Measurements from ENCODE around the gene THSD4. TPM values are rescaled to one million over a fixed set of nuclear protein-coding genes. Genes with fewer than 3 reads are reported as not detected.

Gene THSD4
- polyA plus RNA-seq, 1 experiment, result 18.8 TPM

DNA sequence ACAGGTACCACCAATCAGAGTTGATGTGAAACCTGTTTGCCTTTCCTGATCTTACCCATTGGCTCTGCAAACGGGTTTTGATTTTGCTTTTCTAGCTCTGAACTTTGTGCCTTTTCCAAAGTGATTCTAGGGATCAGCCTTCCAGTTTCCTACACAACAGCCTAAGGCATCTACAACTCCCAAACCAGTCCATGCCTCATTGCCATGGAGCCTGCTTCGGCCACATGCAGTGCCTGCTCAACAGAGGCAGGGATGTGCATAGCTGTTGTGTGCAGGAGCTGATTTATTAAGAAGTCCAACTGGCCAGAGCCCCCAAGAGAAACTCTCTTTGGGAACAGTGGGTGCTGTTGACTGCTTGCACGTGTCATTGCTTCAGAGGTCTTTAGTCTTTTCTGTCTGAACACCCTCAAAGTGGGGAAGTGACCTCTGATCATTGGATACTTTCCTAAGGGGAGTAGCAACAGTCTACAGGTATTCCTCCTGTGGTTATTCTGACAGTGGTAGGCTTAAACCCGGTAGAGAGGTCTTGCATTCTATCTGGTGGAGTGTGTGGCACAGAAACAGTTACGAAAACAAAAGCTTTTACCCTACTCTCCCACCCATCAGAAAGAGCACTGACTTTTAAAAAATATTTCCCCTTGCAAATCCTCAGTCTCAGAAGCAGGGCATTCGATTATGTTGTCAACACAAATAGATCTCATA lies 36.6 kb upstream of the THSD4 start:
- no peak for DNase-seq (ENCODE audit: low read depth)
- TF ChIP-seq, protein P1, sequence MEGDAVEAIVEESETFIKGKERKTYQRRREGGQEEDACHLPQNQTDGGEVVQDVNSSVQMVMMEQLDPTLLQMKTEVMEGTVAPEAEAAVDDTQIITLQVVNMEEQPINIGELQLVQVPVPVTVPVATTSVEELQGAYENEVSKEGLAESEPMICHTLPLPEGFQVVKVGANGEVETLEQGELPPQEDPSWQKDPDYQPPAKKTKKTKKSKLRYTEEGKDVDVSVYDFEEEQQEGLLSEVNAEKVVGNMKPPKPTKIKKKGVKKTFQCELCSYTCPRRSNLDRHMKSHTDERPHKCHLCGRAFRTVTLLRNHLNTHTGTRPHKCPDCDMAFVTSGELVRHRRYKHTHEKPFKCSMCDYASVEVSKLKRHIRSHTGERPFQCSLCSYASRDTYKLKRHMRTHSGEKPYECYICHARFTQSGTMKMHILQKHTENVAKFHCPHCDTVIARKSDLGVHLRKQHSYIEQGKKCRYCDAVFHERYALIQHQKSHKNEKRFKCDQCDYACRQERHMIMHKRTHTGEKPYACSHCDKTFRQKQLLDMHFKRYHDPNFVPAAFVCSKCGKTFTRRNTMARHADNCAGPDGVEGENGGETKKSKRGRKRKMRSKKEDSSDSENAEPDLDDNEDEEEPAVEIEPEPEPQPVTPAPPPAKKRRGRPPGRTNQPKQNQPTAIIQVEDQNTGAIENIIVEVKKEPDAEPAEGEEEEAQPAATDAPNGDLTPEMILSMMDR (IDR thresholded peaks at IDR 0.05; ENCODE audit: insufficient read depth, low read depth, low read length), result no peak
- Histone ChIP-seq H3K27me3 (ENCODE audit: control insufficient read depth, insufficient read depth, low read length) (no peaks in the 10 kb centered on the region), H3K4me3 (ENCODE audit: low read depth, low read length) (no peak overlapping the region), H3K36me3 (ENCODE audit: control insufficient read depth, insufficient read depth, low read length) (no peaks in the 10 kb centered on the region)
- ChIA-PET CTCF (interaction anchor here (1.2 kb wide), 1 partner anchor 30 kb away, joined by 3 read pairs; no protein-coding TSS in a partner anchor), POLR2A (interaction anchor here (0.6 kb wide), 1 partner anchor 30 kb away, joined by 24 read pairs; no protein-coding TSS in a partner anchor)

DNA sequence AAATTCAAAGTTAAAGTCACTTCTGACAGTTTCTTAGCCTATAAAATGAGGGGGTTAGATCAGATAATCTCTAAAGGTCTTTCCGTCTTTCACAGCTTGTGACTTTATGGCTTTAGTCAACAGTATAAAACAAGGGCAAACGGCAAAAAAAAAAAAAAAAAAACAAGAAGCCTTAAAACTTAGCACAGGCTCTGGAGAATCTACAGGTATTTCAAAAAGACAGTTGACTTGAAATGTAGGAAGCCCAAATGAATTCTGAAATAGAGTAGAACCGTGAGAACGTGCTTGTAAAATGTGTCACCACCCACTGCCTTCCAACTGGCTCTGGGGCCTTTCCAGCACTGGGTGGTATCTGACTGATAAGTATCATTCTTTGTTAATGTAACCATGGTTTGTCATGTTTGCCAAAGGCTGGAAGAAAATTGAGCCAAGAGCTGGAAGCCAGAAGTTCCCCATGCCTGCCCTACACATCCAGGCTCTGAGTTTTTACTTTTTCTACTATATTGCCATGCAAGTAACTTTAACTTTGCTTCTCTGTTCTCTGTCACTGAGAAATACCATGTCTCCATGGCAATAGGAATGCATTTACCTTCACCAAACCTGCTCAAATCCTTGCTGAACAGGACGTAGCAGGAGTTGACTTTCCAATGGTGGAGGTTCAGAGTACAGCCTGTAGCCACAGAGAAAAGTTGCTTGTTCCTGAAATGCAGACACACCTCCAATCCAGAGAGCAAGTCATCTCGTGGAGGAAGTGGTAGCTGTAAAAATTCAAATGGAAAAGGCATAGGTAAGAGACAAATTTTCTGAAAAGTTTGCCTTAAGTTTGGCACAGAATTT lies 35.8 kb upstream of the THSD4 start:
- ChIA-PET POLR2A (interaction anchor here (0.6 kb wide), 1 partner anchor 30 kb away, joined by 24 read pairs; no protein-coding TSS in a partner anchor), CTCF (interaction anchor here (1.6 kb wide), 1 partner anchor 30 kb away, joined by 5 read pairs; no protein-coding TSS in a partner anchor)
- DNase-seq (ENCODE audit: low read depth), result peak; percentile 79

DNA sequence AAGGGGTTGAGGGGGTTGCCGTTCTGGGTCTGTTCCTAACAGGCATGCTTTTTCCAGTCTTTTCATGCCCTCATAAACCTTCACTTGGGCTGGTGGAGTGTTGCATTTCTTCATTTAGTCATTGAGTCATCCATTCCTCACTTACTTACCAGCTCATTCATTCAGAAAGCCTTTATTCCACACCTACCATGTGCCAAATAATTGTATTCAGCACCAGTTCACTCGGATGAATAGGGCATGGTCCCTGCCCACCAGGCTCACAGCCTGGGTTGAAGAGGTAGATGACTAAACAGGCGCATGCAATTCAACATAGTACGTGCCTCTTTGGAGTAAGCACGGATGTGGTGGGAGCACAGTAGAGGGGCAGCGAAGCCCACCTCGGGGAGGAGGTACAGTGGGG lies 35.1 kb upstream of the THSD4 start:
- ChIA-PET POLR2A (no interaction called here), CTCF (interaction anchor here (1.6 kb wide), 1 partner anchor 31 kb away, joined by 5 read pairs; no protein-coding TSS in a partner anchor)
- Histone ChIP-seq H3K36me3 (ENCODE audit: control insufficient read depth, insufficient read depth, low read length) (no peaks in the 10 kb centered on the region), H3K4me3 (ENCODE audit: low read depth, low read length) (no peak overlapping the region), H3K27me3 (ENCODE audit: control insufficient read depth, insufficient read depth, low read length) (no peaks in the 10 kb centered on the region)
- TF ChIP-seq, protein P1 (IDR thresholded peaks at IDR 0.05; ENCODE audit: insufficient read depth, low read depth, low read length), result no peak
- no peak for DNase-seq (ENCODE audit: low read depth)

More for the DNA sequence above, 35.8 kb upstream of the THSD4 start:
- H3K27me3 ChIP-seq (ENCODE audit: control insufficient read depth, insufficient read depth, low read length), result no peaks in the 10 kb centered on the region
- TF ChIP-seq, protein P1 (IDR thresholded peaks at IDR 0.05; ENCODE audit: insufficient read depth, low read depth, low read length), result no peak
- H3K4me3 ChIP-seq (ENCODE audit: low read depth, low read length), result no peak overlapping the region
- H3K36me3 ChIP-seq (ENCODE audit: control insufficient read depth, insufficient read depth, low read length), result no peaks in the 10 kb centered on the region

DNA sequence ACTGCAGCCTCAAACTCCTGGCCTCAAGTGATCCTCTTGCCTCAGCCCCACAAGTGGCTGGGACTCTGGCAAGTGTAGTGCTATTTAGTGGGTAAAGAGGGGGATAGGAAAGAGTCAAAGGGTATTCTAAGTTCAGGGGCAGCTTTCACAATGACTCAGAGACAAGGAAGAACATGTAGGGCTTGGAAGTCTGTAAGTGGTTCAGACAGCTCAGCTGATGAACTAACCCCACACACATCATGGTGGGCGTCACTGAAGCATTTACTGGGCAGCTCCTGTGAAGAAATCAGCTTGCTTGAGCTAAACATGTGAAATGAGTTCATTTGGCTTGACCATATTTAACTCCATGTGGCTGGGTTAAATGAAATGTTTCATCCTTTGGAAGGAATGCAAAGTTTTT lies 34.6 kb upstream of the THSD4 start:
- TF ChIP-seq, protein P1 (IDR thresholded peaks at IDR 0.05; ENCODE audit: insufficient read depth, low read depth, low read length), result no peak
- Histone ChIP-seq H3K4me3 (ENCODE audit: low read depth, low read length) (no peak overlapping the region), H3K36me3 (ENCODE audit: control insufficient read depth, insufficient read depth, low read length) (no peaks in the 10 kb centered on the region), H3K27me3 (ENCODE audit: control insufficient read depth, insufficient read depth, low read length) (no peaks in the 10 kb centered on the region)
- CTCF ChIA-PET, result interaction anchor here (0.7 to 1.6 kb wide), 2 partner anchors 32 to 360 kb away, joined by 3 to 5 read pairs; no protein-coding TSS in a partner anchor
- POLR2A ChIA-PET, result interaction anchor here (0.8 kb wide), 1 partner anchor 32 kb away, joined by 6 read pairs; no protein-coding TSS in a partner anchor
- peak; percentile 95 for DNase-seq (ENCODE audit: low read depth)

DNA sequence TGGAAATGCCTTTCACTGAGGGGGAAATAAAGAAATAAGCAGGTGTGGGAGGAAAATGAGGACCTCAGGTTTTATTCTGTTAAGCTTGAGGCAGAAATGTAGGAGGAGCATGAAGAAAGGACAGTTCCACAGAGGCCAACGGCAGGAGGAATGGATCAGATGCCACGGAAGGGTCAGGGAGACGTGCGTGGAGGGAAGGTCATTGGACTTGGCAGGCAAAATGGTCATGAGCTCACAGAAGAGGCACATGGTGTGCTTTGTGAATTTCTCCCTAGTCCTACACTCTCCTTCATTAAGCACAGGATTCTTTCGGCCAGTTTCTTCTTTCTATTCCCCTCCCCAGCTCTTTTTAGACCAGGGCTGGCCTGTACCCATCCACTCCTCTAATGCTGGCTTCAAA lies 32.5 kb upstream of the THSD4 start:
- no peak for DNase-seq (ENCODE audit: low read depth)
- Histone ChIP-seq H3K27me3 (ENCODE audit: control insufficient read depth, insufficient read depth, low read length) (no peaks in the 10 kb centered on the region), H3K36me3 (ENCODE audit: control insufficient read depth, insufficient read depth, low read length) (no peaks in the 10 kb centered on the region), H3K4me3 (ENCODE audit: low read depth, low read length) (no peak overlapping the region)
- CTCF ChIA-PET, result interaction anchor here (1.8 kb wide), 1 partner anchor 10 kb away, joined by 8 read pairs; no protein-coding TSS in a partner anchor
- POLR2A ChIA-PET, result no interaction called here
- TF ChIP-seq, protein P1 (IDR thresholded peaks at IDR 0.05; ENCODE audit: insufficient read depth, low read depth, low read length), result no peak

All from BJ (cell line).